GM12801 (cell line): ENCODE measurements around the gene SPAG5.

Source experiments
- TF ChIP-seq, protein P1 (sequence below): IDR thresholded peaks from one replicate; pipeline ENCODE4 v1.5.1; 2011; ENCODE audit warnings: control low read depth; ENCODE audit not compliant: insufficient read length; ENCODE audit errors: extremely low read depth

The SPAG5 gene

GRCh38 chr17:28567604-28568003 lies 31.2 kb downstream of the SPAG5 start:
- TF ChIP-seq, protein P1, sequence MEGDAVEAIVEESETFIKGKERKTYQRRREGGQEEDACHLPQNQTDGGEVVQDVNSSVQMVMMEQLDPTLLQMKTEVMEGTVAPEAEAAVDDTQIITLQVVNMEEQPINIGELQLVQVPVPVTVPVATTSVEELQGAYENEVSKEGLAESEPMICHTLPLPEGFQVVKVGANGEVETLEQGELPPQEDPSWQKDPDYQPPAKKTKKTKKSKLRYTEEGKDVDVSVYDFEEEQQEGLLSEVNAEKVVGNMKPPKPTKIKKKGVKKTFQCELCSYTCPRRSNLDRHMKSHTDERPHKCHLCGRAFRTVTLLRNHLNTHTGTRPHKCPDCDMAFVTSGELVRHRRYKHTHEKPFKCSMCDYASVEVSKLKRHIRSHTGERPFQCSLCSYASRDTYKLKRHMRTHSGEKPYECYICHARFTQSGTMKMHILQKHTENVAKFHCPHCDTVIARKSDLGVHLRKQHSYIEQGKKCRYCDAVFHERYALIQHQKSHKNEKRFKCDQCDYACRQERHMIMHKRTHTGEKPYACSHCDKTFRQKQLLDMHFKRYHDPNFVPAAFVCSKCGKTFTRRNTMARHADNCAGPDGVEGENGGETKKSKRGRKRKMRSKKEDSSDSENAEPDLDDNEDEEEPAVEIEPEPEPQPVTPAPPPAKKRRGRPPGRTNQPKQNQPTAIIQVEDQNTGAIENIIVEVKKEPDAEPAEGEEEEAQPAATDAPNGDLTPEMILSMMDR: no peak

DNA sequence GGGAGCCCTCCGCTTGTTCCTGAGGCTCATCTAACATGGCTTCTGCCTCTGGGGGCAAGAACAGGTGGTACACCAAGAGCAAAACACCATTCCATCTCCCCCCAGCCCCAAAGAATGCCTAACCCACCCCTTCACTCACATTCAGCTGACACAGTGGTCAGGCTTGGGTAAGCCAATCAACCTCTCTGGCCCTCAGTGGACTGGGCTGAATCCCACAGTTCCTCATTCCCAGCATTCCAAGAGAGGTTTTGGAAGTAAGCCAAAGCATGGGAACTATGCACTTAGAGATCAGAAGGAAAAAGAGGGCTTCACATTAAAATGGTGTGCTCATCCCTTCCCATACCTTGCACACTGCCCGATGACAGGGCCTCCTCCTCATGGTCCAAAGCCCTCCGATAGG lies 35.4 kb downstream of the SPAG5 start:
- TF ChIP-seq, protein P1: no peak

DNA sequence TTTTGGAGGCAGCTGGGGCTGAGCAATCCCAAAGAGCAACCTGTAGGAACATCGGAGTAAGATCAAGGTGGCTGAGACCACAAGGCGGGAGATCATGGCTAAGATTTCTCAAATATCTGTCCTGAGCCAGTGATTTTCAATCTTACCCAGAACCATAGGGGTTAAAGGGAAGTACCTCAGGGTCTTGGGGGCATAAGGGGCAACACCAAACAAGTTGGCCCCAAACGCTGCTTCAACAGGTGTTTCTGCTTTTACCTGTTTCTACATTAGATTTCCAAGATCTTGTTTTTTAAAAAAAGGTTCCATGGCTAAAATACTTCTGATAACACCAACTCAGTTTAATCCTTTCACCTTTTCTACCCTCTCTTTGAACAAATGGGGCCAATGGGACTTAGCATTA lies 43.8 kb downstream of the SPAG5 start:
- TF ChIP-seq, protein P1: no peak

DNA sequence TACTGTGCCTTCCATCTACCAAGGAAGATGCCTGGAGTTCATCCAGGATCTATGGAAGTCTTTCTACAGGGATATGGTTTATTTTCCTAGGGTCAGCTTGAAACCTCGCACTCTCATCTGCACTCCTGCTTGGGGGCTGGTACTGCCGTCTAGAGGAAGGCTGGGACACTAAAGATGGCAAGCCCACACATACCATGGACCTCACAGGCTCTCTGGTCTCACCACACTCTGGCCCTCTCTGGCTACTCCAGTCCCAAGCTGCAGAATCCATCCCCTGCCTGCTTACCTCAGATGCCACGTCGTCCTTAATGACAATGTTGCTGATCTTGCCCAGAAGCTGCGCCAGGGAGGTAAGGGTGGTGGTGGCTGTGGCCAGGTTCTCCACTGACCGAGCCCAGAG lies 44.3 kb downstream of the SPAG5 start:
- TF ChIP-seq, protein P1: no peak

- TF ChIP-seq, protein P1: no peak
Observed at GRCh38 chr17:28553000-28553505, 45.8 kb downstream of the SPAG5 start.

GRCh38 chr17:28552176-28552999 lies 46.4 kb downstream of the SPAG5 start, which contains the start of gene UNC119:
UNC119 (minus strand) TSS chr17:28552624; CDS start chr17:28552557, 67 bp downstream.
- TF ChIP-seq, protein P1: no peak

- TF ChIP-seq, protein P1: no peak
Observed at GRCh38 chr17:28551421-28552175, 47.2 kb downstream of the SPAG5 start.
